ENCODE data around the gene TUFT1.
"Not testable (repeated sequence)": the region's sequence is repeated elsewhere in the genome, so short reads cannot be mapped to it uniquely, and the experiment has no call there.

Gene TUFT1

DNA sequence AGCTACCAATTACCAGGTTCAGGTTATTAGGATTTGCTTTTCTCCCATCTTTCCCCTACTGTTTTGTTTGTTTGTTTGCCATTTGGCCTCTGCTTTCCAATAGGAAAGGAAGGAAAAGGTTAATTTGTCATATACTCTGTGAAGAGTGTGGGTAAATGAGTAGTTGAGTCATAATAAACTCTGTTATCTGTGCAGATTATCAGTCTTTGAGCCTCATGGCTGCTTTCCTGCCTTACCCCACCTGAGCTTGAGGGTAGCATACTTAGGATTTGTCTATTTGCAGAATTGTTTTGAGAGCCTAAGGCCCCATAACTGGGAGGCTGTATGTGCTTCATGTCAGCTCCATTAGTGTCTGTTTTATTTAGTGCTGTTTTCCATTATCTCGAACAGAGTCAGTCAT, 38.8 kb downstream of the TUFT1 start:
- in situ Hi-C loops (cut with HindIII; ENCODE audit: low sequenced_read_pairs), result no loop called here

GRCh38 chr1:151579436-151580225, 39.5 kb downstream of the TUFT1 start:
- in situ Hi-C loops (cut with HindIII; ENCODE audit: low sequenced_read_pairs), result no loop called here

- in situ Hi-C loops (cut with HindIII; ENCODE audit: low sequenced_read_pairs), result no loop called here
Measured at GRCh38 chr1:151581451-151581850, 41.3 kb downstream of the TUFT1 start.

DNA sequence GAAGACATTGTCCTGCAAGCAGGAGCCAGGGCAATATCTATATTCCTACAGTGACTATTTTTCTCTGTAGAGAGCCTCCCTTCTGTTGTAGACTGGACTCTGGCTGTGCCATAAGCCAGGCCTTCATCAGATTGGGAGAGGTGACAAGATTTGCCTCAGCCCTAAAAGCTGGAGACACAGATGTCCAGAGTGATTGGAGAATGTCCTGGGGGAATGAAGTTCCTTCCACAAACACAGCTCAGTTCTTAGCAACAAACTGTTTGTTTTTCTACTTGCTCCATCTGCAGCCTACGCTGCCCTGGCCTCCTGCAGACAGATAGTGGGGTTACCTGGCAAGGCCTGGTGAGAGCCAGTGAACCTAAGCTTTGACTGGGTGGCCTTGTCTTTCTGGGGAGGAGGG, 41.8 kb downstream of the TUFT1 start:
- in situ Hi-C loops (cut with HindIII; ENCODE audit: low sequenced_read_pairs), result no loop called here

DNA sequence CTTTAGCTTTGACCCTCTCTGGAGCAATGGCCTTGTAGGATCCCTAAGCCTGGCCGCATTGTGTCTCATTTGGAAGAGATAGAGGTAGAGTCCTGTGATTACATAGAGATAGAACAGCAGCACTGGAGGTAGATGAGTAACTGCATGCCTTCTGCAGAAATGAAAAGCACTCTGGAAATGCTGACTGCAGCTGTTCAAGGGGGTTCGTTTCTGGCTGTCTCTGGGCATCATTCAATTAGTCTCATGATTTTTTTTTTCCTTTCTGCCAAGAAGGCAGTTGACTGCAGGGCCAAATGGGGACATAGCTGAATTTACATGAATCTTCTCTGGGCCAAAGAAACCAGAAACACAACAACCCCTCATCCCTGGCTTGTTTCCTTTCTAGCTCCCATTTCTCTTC, 43.7 kb downstream of the TUFT1 start:
- in situ Hi-C loops (cut with HindIII; ENCODE audit: low sequenced_read_pairs), result no loop called here

DNA sequence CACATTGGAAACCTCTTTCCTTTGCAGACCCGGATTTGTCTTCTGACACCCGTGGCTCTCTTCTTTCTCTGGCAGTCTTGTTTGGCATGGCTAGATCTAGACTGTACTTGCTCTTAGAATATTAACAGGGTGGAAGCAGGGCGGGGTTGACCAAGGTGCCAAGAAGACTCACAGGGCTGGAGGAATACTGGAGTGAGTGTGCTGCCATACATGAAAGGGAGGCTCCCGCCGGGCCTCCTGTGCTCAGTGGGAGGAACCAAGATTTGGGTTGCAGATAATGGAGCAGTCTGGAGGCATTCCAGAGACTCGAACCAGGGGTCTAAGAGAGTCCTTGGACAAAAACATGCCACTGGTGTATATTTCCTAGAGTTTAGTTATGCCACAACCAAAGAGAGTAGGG, 44.2 kb downstream of the TUFT1 start:
- in situ Hi-C loops (cut with HindIII; ENCODE audit: low sequenced_read_pairs), result no loop called here

DNA sequence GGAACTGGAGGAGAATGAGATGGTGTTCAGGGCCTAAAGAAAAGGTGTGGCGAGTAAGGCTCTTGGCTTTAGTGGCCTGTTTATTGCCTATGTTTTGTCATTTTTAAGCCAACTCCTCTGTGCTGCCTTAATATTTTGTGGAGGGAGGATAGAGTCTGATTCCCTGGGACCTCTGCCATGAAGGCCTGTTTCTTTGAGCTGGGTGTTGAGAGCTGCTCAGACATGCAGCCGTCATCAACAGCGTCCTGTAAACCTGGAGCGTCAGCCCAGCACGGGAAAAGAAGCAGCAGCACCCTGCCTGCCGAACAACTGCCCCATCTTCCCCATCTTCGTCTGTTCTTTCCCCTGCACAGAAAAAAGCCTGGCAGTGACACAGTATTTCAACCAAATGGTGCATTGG, 44.7 kb downstream of the TUFT1 start:
- in situ Hi-C loops (cut with HindIII; ENCODE audit: low sequenced_read_pairs), result no loop called here

- in situ Hi-C loops (cut with HindIII; ENCODE audit: low sequenced_read_pairs), result no loop called here
Measured at GRCh38 chr1:151585622-151586021, 45.5 kb downstream of the TUFT1 start.

DNA sequence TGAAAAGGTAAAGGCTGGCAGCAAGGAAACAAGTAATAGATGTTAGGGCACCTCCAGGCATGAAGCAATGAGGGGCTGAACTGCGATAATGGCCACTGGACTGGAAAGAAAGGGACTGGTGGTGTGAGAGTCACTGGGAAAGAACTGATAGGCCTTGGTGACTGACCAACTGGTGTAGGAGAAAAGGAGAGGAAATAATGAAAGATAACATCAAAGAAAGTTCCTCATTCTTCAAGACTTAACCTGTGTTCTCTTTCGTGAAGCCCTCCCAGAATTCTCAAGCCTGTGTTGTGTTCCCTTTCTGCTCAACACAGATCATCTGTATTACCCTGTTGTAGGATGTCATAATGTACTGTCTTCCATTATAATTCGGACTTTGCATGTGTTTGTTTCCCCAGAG, 50.9 kb downstream of the TUFT1 start:
- in situ Hi-C loops (cut with HindIII; ENCODE audit: low sequenced_read_pairs), result no loop called here

DNA sequence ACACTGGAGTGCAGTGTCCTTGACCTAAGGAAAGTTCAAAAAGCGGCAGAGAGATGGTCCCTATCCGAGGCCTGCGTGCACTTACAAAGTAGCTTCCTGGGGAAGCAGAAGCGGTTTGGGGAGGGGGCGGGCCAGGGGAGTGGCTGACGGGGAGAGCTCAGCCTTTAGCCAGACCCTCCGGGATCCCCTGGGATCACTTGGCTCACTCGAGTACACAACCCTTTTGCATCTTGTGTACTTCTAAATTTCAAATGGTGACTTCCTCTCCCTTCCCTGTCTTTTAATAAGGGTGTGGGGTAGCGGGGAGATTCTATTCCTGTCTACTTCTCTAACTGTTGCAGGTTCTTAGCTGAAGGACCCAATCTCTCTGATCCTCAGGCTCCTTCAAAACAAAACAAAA, 53.6 kb downstream of the TUFT1 start:
- in situ Hi-C loops (cut with HindIII; ENCODE audit: low sequenced_read_pairs), result no loop called here

GRCh38 chr1:151594143-151594625, 54.1 kb downstream of the TUFT1 start:
- in situ Hi-C loops (cut with HindIII; ENCODE audit: low sequenced_read_pairs), result no loop called here

DNA sequence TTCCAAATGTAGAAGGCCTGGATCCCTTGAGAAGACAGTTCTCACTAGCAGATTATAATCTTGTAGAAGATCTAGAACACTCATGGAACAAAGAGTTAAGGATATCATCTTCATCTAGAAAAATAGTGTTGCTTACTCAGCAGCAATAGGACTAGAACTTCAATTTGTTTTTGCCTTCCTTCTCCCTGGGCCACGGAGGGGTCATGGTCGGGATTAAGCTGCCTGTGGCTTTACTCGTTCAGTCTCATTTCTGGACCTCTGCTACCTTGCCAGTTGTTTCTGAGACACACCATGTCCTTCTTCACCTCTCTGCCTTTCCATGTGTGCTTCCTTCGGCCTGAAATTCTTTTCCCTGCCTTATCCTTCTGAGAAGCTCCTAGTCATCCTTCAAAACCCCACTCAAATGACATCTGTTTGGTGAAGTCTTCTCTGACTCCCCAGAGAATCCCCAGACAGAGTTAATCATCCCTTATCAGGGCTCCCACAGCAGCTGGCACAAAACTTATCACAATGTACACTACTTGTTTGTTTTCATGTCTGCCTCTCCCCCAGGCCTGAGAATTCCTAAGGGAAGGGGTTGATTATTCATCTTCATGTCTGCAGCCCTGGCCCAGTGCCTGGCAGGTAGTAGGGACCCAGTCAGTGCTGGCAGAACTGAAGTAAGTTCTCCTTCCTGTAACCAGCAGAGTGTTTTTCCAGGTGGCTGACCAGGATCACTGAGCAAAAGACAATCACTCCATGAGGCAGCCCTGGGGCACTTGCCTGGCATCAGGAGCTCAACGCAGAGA, 56.3 kb downstream of the TUFT1 start:
- in situ Hi-C loops (cut with HindIII; ENCODE audit: low sequenced_read_pairs), result no loop called here

- in situ Hi-C loops (cut with HindIII; ENCODE audit: low sequenced_read_pairs), result not testable (repeated sequence)
Measured at GRCh38 chr1:151602550-151602949, 62.4 kb downstream of the TUFT1 start.

- in situ Hi-C loops (cut with HindIII; ENCODE audit: low sequenced_read_pairs), result no loop called here
Measured at GRCh38 chr1:151604291-151604690, 64.2 kb downstream of the TUFT1 start.

GRCh38 chr1:151606384-151606783, 66.3 kb downstream of the TUFT1 start:
- in situ Hi-C loops (cut with HindIII; ENCODE audit: low sequenced_read_pairs), result no loop called here

DNA sequence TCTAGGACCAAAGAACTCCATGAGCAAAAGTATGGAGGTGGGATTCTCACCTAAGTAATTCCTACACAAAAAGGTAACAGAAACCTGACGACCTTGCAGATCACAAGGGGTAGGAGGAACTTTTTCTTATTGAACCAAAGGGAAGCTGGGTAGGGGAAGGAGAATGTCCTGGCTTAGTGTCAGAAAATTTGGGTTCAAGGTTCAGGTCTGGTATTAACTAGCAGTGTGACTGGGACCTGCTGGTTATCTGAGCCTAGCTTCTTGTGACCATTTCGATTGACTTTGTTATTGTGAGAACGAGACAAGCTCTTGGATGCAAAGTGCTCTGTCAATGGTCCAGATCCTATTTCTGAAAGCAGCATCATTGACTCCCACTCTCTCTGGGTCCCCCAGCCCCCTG, 66.7 kb downstream of the TUFT1 start:
- in situ Hi-C loops (cut with HindIII; ENCODE audit: low sequenced_read_pairs), result no loop called here

DNA sequence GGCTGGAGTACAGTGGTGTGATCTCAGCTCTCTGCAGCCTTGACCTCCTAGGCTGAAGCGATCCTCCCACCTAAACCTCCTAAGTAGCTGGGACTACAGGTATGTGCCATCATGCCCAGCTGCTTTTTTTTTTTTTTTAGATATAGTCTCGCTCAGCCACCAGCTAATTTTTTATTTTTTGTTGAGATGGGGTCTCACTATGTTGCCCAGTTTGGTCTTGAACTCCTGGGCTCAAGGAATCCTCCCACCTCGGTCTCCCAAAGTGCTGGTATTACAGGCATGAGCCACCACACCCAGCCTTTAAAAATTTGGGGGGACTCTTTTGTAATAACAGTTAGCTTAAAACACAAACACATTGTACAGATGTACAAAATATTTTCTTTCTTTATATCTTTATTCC, 70.0 kb downstream of the TUFT1 start:
- in situ Hi-C loops (cut with HindIII; ENCODE audit: low sequenced_read_pairs), result loop anchor here (10.0 kb wide), 1 partner anchor 225 kb away; the partner anchor contains the start of genes C2CD4D and RORC

DNA sequence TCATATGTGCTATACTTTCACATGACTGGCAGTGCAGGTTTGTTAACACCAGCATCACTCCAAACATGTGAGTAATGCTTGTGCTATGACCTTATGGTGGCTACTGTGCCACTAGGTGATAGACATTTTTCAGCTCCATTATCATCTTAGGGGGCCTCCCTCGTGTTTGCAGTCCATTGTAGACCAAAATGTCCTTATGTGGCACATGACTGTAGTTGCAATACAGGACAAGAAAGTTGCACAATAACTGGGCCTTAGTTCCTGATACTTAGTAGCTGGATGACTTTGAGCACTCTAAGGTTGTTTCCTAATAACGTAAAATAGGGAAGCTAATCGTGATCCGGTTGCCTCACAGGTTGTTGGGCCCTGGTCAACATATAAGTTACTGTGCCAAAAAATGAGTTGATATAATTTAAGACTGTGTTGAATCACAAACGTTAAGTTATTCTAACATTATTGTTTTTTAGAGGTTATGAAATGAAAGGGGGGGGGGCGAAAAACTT, 71.2 kb downstream of the TUFT1 start:
- in situ Hi-C loops (cut with HindIII; ENCODE audit: low sequenced_read_pairs), result loop anchor here (10.0 kb wide), 1 partner anchor 223 kb away; the partner anchor contains the start of genes C2CD4D and RORC

DNA sequence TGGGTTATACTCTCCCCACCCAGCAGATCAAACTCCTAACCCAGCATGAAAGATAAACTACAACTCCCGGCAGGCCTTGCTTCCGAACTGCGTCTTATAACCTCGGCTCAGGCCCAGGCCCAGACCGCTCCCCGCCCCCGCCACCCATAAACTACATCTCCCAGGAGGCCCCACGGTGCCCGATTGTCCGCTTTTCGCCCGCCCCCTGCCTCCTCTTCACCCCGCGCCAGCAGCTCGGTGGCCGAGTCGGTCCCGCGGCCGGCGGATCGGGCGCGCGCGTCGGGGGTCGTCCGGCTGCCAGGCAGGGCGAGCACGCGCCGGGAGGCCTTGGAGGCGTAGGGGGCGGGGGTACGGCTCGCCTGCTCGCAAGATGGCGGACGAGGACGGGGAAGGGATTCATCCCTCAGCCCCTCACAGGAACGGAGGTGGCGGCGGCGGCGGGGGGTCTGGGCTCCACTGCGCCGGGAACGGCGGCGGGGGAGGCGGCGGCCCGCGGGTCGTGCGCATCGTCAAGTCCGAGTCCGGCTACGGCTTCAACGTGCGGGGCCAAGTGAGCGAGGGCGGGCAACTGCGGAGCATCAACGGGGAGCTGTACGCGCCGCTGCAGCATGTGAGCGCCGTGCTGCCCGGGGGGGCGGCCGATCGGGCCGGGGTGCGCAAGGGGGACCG, 71.9 kb downstream of the TUFT1 start, which contains the start of gene SNX27:
Gene SNX27 (plus strand): TSS at position 219 of the 669 bp plus-strand sequence. CDS start 152 bp downstream, at position 371.
- in situ Hi-C loops (cut with HindIII; ENCODE audit: low sequenced_read_pairs), result loop anchor here (10.0 kb wide), 1 partner anchor 223 kb away; the partner anchor contains the start of genes C2CD4D and RORC

DNA sequence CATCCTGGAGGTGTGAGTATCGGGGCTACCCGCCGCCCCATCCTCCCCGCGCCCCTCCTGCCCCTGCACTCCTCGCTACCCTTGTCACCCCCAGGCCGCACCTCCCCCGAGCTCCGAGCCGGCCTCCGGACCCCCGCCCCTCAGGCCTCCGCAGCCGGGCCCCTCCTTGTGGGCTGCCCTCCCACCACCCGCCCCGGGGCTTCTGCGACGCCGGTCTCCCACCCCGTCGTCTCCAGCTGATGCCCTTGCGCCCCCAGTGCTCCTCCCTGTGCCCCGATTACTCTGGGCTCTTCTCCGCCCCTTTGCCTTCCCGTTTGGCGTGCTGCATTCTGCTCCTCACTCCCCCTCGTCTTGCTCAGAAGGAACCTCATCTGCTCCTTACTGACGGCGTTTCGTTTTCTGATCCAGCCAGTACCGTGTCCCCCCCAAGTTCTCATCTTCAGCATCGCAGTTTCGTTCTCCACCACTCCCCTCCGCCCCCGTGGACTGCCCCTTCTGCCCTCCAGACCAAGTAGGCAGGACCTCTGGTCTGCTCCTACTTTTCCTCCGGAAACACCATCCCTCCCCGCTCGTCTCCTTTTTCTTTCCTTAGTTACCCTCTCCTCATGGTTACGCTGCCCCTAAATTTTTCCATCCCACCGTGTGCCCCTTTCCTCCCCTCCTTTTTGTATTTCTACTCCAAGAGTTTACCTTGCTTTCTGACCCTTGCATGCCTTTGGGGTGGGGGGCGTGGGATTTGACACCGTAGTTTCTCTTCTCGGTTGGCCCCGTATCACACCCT, 72.6 kb downstream of the TUFT1 start:
- in situ Hi-C loops (cut with HindIII; ENCODE audit: low sequenced_read_pairs), result loop anchor here (10.0 kb wide), 1 partner anchor 222 kb away; the partner anchor contains the start of genes C2CD4D and RORC
